ENCODE measurements around the gene PLA2G4F. TPM values are rescaled to one million over a fixed set of nuclear protein-coding genes. Genes with fewer than 3 reads are reported as not detected.

Gene PLA2G4F
- total and polyA plus RNA-seq, 2 donors: 2.7 to 3.1 TPM

DNA sequence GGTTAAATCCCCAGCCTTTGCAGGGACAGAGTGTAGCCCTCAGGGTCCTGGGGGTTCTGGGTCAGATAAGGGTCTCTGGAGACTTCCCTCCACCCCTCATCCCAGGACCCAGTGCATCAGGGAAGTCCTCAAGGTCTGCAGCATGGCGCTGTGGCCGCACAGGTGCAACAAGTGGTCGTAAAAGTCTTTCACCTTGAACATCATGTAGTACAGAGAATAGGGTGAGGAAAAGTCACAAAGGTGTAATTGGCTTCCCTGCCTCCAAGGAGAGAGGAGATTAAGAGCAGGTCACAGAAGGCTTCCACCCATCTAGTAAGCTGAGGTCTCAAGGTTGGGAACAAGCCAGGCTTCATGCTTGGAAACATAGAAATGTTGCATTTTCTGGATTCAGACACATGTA, 32.9 kb downstream of the PLA2G4F start:
- Histone ChIP-seq H3K4me1 (ENCODE audit: insufficient read depth) (no peaks in the 10 kb centered on the region), H3K27ac (ENCODE audit: low read depth) (no peak overlapping the region), H3K4me3 (ENCODE audit: low read depth, low read length) (no peak overlapping the region), H3K36me3 (ENCODE audit: insufficient read depth) (no peaks in the 10 kb centered on the region)
- DNase-seq (ENCODE audit: extremely low spot score): no peak
- 95% methylated on average over 3 of the region's 3 CpGs for WGBS

DNA sequence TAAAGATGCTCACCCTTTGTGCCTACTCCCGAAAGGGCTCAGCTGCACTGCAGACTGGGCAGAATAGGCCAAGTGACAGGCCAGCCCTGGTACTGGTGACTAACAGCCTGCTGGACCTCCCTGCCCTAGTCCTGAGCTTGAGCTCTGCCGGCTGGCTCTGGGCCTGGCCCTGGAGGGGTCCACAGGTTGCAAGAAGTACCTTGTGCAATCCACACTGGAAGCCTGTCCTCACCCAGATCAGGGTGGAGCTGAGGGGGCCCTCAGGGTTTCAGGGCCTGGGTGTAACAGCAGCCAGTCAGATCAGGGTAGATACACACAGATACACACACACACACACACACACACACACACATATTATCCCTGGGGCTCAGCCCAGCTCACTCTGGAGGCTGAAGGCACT, 34.8 kb downstream of the PLA2G4F start:
- DNase-seq (ENCODE audit: extremely low spot score): no peak
- Histone ChIP-seq H3K4me1 (ENCODE audit: insufficient read depth) (no peaks in the 10 kb centered on the region), H3K36me3 (ENCODE audit: insufficient read depth) (no peaks in the 10 kb centered on the region), H3K27ac (ENCODE audit: low read depth) (no peak overlapping the region), H3K4me3 (ENCODE audit: low read depth, low read length) (no peak overlapping the region)
- 52% methylated on average over 2 of the region's 2 CpGs for WGBS

DNA sequence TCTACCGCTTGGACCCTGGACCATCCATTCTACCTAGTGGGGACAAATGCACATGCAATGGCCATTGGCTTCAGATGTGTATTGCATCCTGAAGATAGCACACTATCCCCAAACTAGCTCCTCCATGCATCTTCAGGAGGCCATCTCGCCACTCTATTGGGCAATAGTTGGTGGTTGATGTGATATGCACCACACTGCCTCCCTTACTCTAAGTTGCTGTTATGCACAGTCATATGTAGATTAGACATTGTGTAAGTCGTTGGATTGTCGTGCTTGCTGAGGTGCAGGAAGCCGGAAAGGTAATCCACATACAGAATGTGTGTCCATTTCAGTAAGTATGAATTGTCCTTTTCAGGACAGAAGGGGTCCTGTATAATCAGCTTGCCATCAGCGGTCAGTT, 35.4 kb downstream of the PLA2G4F start:
- 91% methylated on average over 6 of the region's 6 CpGs for WGBS
- Histone ChIP-seq H3K36me3 (ENCODE audit: insufficient read depth) (no peaks in the 10 kb centered on the region), H3K4me3 (ENCODE audit: low read depth, low read length) (no peak overlapping the region), H3K4me1 (ENCODE audit: insufficient read depth) (no peaks in the 10 kb centered on the region), H3K27ac (ENCODE audit: low read depth) (no peak overlapping the region)
- DNase-seq (ENCODE audit: extremely low spot score): no peak

DNA sequence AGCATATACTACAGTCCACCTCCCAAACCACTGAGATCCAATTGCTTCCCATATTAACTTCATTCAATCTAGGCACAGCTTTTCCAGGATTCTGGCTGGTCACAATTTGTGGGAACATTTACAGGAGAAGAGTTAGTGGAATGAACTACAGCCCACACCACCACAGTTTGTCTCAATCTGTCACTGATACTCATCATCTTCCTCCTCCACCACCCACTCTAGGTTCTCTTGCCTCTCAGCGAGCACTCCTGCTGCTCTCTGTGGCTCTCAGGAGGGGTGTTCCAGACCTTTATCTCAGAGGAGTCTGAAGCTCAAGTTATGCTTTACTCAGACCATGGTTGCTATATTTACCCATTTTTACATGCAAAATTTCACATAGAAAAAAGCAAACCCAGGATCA, 36.2 kb downstream of the PLA2G4F start:
- 85% methylated on average over 1 of the region's 1 CpG for WGBS
- Histone ChIP-seq H3K4me1 (ENCODE audit: insufficient read depth) (no peaks in the 10 kb centered on the region), H3K4me3 (ENCODE audit: low read depth, low read length) (no peak overlapping the region), H3K36me3 (ENCODE audit: insufficient read depth) (no peaks in the 10 kb centered on the region), H3K27ac (ENCODE audit: low read depth) (no peak overlapping the region)
- no peak for DNase-seq (ENCODE audit: extremely low spot score)

DNA sequence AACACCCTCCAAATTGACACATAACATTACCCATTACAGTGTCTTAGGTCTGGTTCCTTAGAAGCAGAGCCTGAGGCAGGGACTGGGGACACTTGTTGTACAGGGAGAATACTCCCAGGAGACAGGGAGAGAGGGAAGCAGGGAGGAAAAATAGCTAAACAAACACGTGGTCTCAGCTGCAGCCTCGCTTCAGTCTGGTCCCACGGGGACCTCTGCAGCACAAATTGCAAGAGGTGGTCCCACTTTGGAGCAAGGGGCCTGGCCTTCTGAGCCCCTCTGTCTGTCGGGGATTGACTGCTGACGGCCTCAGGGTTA, 37.0 kb downstream of the PLA2G4F start:
- no peak for DNase-seq (ENCODE audit: extremely low spot score)
- WGBS: 47% methylated on average over 5 of the region's 5 CpGs
- Histone ChIP-seq H3K4me3 (ENCODE audit: low read depth, low read length) (no peak overlapping the region), H3K4me1 (ENCODE audit: insufficient read depth) (no peaks in the 10 kb centered on the region), H3K27ac (ENCODE audit: low read depth) (no peak overlapping the region), H3K36me3 (ENCODE audit: insufficient read depth) (no peaks in the 10 kb centered on the region)

DNA sequence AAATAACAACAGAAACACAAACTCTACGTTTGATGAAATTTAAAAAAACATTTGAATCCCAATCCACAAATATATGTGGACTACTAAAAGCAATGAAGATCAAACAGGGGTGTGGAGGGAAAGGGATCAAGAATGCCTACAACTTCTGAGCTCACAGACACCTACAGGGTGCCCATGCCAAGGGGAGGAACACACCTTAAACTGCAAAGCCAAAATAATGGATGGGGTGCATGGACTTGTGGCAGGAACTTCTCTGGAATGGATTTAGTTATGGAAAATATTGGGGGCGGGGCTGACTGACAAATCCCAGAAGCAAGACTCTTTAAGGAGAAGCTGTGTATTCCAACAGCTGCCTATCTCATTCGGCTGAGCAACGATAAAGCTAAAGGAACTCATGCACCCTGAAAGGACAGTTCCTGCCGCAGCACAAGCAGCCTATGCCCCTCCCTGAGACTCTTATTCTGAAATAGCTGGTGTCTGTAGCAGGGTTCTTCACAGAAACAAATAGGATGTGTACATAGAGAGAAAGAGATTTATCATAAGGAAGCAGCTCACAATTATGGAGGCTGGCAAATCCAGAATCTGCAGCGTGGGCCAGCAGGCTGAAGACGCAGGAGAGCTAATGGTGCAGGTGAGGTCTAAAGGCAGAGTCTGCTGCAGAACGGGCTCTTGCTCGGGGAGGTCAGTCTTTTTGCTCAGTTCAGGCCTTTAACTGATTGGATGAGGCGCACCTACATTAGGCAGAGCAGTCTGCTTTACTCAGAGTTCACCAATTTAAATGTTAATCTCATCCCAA, 37.6 kb downstream of the PLA2G4F start:
- no peaks in the 10 kb centered on the region for H3K36me3 ChIP-seq (ENCODE audit: insufficient read depth)
- H3K4me1 ChIP-seq (ENCODE audit: insufficient read depth): no peaks in the 10 kb centered on the region
- no peak for DNase-seq (ENCODE audit: extremely low spot score)
- H3K4me3 ChIP-seq (ENCODE audit: low read depth, low read length): no peak overlapping the region
- 24% methylated on average over 10 of the region's 10 CpGs for WGBS
- H3K27ac ChIP-seq (ENCODE audit: low read depth): no peak overlapping the region

DNA sequence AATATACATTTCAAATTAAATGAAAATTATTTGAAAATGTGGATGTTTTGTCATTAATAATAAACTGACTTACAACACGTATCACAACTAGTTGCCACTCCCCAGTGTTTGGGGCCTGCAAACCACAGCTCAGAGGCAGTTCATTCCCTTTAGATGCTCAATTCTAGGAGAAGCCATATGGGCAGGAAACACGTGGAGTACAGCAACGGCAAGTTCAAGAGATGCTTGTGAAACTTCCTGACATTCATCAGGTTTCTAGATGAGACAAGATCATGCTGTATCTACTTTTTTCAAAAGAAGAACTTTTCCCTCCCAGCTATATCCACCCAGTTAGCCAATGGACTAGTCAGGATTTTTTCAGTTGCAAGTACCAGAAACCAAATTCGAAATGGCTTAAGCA, 44.5 kb downstream of the PLA2G4F start:
- 58% methylated on average over 4 of the region's 4 CpGs for WGBS
- no peaks in the 10 kb centered on the region for H3K36me3 ChIP-seq (ENCODE audit: insufficient read depth)
- no peak for DNase-seq (ENCODE audit: extremely low spot score)
- H3K4me3 ChIP-seq (ENCODE audit: low read depth, low read length): no peak overlapping the region
- H3K4me1 ChIP-seq (ENCODE audit: insufficient read depth): no peaks in the 10 kb centered on the region
- no peak overlapping the region for H3K27ac ChIP-seq (ENCODE audit: low read depth)

DNA sequence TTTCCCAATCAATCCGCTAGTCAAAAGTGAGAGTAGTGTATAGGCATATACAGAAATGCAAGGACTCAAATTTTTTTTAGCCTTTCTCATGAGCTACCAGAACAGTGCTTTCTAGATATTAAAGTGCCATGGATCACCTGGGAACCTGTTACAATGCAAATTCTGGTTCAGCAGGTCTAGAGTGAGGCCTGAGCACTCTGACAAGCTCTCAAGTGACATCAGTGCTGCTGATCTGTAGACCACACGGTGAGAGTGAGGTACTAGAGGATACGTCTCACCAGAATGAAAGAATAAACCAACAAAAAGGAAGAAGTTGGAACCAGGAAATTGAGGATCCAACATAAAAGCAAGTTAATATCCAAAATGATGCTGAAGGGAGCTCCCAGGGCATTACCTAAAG, 46.1 kb downstream of the PLA2G4F start:
- no peak overlapping the region for H3K27ac ChIP-seq (ENCODE audit: low read depth)
- WGBS: 61% methylated on average over 3 of the region's 3 CpGs
- H3K4me3 ChIP-seq (ENCODE audit: low read depth, low read length): no peak overlapping the region
- no peaks in the 10 kb centered on the region for H3K36me3 ChIP-seq (ENCODE audit: insufficient read depth)
- DNase-seq (ENCODE audit: extremely low spot score): no peak
- H3K4me1 ChIP-seq (ENCODE audit: insufficient read depth): no peaks in the 10 kb centered on the region

DNA sequence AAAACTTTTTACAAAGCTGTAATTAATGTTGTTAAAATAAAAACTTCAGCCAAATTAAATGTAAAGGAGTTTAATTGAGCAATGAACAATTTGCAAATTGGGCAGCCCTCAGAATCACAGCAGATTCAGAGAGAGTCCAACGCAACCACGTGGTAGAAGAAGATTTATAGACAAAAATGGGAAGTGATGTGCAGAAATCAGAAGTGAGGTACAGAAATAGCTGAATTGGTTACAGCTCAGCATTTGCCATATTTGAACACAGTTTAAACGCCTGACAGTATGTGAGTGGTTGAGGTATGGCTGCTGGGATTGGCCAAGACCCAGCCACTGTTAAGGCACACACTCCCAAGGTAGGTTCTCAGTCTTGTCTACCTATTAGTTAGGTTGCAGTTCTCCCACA, 47.6 kb downstream of the PLA2G4F start:
- Histone ChIP-seq H3K4me1 (ENCODE audit: insufficient read depth) (no peaks in the 10 kb centered on the region), H3K4me3 (ENCODE audit: low read depth, low read length) (no peak overlapping the region), H3K36me3 (ENCODE audit: insufficient read depth) (no peaks in the 10 kb centered on the region), H3K27ac (ENCODE audit: low read depth) (no peak overlapping the region)
- 72% methylated on average over 3 of the region's 3 CpGs for WGBS
- DNase-seq (ENCODE audit: extremely low spot score): no peak

DNA sequence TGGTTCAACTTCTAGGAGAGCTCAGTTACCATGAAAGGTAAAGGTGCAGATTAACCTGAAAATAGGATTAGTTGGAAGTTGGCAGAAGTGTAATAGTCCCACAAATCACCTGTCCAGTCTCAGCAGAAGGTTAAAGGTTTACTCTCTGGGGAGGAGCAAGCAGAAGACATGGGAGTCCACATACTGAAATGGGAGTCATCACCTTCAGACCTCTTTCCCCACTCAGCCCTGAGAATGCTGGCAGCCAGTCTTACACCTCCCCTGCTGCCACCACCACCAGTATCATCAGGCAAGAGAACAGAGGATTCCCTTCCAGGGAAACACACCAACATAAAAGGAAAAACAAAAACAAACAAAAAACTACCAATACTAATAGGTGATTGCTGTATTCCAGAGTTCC, 48.2 kb downstream of the PLA2G4F start:
- Histone ChIP-seq H3K36me3 (ENCODE audit: insufficient read depth) (no peaks in the 10 kb centered on the region), H3K27ac (ENCODE audit: low read depth) (no peak overlapping the region), H3K4me1 (ENCODE audit: insufficient read depth) (no peaks in the 10 kb centered on the region), H3K4me3 (ENCODE audit: low read depth, low read length) (no peak overlapping the region)
- no peak for DNase-seq (ENCODE audit: extremely low spot score)

DNA sequence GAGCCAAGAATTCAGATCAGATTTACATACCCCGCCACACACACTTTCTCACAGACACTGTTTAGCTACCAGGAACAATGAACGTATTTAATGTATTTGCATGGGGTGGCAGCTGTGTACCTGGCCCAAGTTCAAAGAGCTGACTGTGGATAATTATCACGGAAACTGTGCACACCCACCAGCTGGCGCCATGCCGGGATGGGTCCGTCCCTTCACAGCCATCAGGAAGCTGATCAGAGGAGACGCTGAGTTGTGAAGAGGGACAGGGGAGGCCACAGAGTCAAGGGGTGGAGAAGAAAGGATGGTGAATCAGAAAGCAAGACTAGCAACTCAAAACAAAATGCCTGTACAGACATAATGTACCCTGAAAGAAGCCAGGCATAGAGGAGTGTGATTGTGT, 49.0 kb downstream of the PLA2G4F start:
- Histone ChIP-seq H3K27ac (ENCODE audit: low read depth) (no peak overlapping the region), H3K36me3 (ENCODE audit: insufficient read depth) (no peaks in the 10 kb centered on the region), H3K4me3 (ENCODE audit: low read depth, low read length) (no peak overlapping the region), H3K4me1 (ENCODE audit: insufficient read depth) (no peaks in the 10 kb centered on the region)
- WGBS: 43% methylated on average over 7 of the region's 7 CpGs
- no peak for DNase-seq (ENCODE audit: extremely low spot score)

DNA sequence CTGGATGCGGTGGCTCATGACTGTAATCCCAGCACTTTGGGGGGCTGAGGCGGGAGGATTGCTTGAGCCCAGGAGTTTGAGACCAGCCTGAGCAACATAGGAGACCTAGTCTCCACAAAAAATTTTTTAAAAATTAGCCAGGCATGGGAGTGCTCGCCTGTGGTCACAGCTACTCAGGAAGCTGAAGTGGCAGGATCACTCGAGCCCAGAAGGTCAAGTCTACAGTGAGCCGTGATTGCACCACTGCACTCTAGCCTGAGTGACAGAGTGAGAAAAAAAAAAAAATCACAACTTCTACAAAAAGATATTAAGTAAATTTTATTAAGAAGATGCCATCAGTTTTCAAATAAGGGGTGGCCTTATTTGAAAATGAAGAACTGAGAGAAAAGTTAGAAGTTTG, 50.1 kb downstream of the PLA2G4F start:
- H3K27ac ChIP-seq (ENCODE audit: low read depth): no peak overlapping the region
- DNase-seq (ENCODE audit: extremely low spot score): no peak
- no peaks in the 10 kb centered on the region for H3K36me3 ChIP-seq (ENCODE audit: insufficient read depth)
- H3K4me1 ChIP-seq (ENCODE audit: insufficient read depth): no peaks in the 10 kb centered on the region
- WGBS: 74% methylated on average over 5 of the region's 5 CpGs
- no peak overlapping the region for H3K4me3 ChIP-seq (ENCODE audit: low read depth, low read length)

DNA sequence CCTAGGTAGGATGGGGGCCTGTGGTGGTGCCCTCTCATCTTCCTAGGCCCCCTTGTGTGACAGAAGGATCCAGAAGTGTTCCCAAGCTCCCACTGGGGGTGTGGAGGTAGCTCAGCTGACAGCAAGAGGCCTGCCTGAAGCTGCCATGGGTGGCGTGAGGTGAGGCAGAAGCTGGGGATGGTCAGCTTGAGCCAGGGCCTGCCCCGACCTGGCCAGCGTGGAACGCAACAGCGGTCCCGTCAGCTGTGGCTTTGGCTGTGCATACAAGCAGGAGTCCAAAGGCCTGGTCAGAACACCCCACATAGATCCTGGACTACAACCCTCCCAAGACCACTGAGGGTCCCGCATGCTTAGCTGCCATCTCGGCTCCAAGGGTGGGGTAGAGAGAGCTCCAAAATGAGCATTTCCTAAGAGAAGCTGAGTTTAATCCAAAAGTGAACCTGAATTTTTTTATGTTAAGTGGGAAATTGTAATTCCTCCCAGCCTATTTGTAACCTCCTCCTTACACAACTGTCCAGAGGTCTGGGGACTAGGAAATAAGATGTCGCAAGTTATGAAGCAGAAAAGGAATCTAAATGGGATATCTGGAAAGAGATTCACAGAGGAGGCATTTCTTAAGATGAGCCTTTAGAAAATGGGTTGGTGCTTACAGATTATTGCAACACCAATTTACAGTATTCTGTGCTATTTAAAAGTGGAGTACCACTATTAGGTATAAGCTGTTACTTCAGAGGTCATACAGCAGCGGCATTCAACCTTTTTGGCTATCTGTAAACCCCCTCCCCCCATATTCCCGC, 52.1 kb downstream of the PLA2G4F start:
- 92% methylated on average over 11 of the region's 11 CpGs for WGBS
- no peaks in the 10 kb centered on the region for H3K4me1 ChIP-seq (ENCODE audit: insufficient read depth)
- DNase-seq (ENCODE audit: extremely low spot score): no peak
- no peak overlapping the region for H3K4me3 ChIP-seq (ENCODE audit: low read depth, low read length)
- H3K27ac ChIP-seq (ENCODE audit: low read depth): no peak overlapping the region
- H3K36me3 ChIP-seq (ENCODE audit: insufficient read depth): no peaks in the 10 kb centered on the region

DNA sequence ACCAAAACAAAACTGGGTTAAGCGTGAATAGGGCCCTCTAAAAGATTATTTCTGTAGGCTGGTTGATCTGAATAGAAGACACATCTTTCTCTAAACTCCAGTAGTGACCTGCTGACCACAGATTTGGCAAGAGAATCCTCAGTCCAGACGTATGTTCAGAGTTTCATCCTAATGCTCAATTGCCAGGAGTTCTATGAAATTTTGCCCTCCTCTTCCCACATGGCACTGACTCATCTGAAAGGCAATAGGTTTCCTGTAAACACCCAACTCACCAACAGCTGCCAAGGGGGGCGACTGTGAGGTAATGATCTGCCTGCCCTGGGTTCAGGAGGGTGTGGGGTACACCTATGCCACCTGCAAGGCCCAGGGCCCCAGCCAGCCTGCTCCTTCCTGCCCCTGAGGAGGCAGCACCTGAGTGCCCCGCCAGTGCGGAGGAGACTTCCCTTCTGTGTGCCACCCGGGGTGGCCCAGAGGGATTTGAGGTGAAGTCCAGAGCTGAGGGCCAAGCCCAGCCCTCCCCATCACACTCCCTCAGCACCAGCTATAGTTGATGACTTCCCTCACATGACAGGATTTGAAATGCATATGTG, 53.7 kb downstream of the PLA2G4F start:
- DNase-seq (ENCODE audit: extremely low spot score): no peak
- 73% methylated on average over 6 of the region's 6 CpGs for WGBS

More for the DNA sequence above, 53.7 kb downstream of the PLA2G4F start:
- Histone ChIP-seq H3K4me3 (ENCODE audit: low read depth, low read length) (no peak overlapping the region), H3K4me1 (ENCODE audit: insufficient read depth) (no peaks in the 10 kb centered on the region), H3K27ac (ENCODE audit: low read depth) (no peak overlapping the region), H3K36me3 (ENCODE audit: insufficient read depth) (no peaks in the 10 kb centered on the region)
